Mesothelial cell of epicardium (in vitro differentiated cells): ENCODE measurements around the gene ASCC1. TPM values are rescaled to one million over a fixed set of nuclear protein-coding genes. Genes with fewer than 3 reads are reported as not detected.

Source experiments
- DNase-seq, 2 experiments: peaks; one replicate each; pipeline ENCODE4 v3.0.0; 2021; ENCODE audit warnings: low spot score in 2 of 2; ENCODE audit not compliant: unreplicated experiment in 2 of 2
- H3K27ac Mint-ChIP-seq: 2 replicates; pipeline ENCODE4 v1.8.0; 2021; ENCODE audit warnings: mixed read lengths
- H3K27me3 Mint-ChIP-seq: 2 replicates; pipeline ENCODE4 v1.8.0; 2021; ENCODE audit warnings: low read depth, mixed read lengths
- H3K36me3 Mint-ChIP-seq: 2 replicates; pipeline ENCODE4 v1.8.0; 2021; ENCODE audit warnings: mixed read lengths
- H3K4me1 Mint-ChIP-seq: 2 replicates; pipeline ENCODE4 v1.8.0; 2021; ENCODE audit warnings: mixed read lengths
- H3K4me3 Mint-ChIP-seq: 2 replicates; pipeline ENCODE4 v1.8.0; 2021; ENCODE audit warnings: mild to moderate bottlenecking, moderate library complexity, mixed read lengths
- H3K9me3 Mint-ChIP-seq: 2 replicates; pipeline ENCODE4 v1.8.0; 2021; ENCODE audit warnings: mixed read lengths
- CTCF ChIP-seq: fragments of 200-600 bp; sonication (generic); IDR thresholded peaks from one replicate; pipeline ENCODE4 v1.5.0; 2021; ENCODE audit warnings: antibody characterized with exemption; ENCODE audit not compliant: unreplicated experiment
- total RNA-seq: library from RNA; stranded (reverse); gene quantifications from 3 replicates; pipeline ENCODE4 v1.2.1, GENCODE V29; 2021

ASCC1 gene
- total RNA-seq, 1 donor from 2014 or later = 36.6 TPM

DNA sequence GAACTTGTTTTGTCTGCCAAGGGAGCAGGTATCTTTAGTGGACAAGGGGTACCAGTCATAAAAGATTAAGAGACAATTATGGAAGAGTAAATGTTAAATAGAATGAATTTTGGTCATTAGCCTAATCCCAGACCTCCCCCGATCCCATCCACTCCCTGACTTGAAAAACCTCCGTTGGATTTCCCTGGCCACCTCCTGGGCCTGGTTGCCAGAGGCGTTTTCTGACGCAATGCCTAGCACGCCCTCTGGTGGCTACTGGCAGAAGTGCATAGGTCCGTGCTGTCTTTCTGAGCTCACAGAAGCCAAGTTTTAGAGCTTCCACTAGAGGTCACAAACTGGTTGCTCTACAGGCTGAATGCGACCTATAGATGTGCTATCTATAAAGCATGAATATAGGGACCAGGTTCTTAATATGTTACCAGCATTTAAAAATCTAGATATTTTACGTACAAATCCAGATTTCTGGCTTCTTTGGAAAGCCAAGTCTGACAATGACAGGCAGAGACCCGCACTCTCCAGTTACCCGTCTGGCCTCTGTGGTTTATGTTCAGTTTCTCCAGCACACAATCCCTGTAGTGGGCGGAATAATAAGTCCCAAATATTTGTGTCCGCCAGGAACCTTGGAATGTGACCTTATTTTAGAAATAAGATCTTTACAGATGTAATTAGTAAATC is 167.5 kb downstream of the ASCC1 start:
- peak overlapping the region; percentile 52 for H3K27ac Mint-ChIP-seq
- no peak overlapping the region for H3K4me3 Mint-ChIP-seq
- H3K36me3 Mint-ChIP-seq = no peaks in the 10 kb centered on the region
- H3K27me3 Mint-ChIP-seq = no peaks in the 10 kb centered on the region
- H3K4me1 Mint-ChIP-seq = peaks cover 36% of the 10 kb centered on the region
- H3K9me3 Mint-ChIP-seq = peaks cover 11% of the 10 kb centered on the region
- DNase-seq = peak; percentile 80 to 90
- peak; percentile 98 for TF ChIP-seq CTCF

Other genes with a start within 250 kb of the ASCC1 start
- gene SPOCK2, start 127.7 kb downstream of the ASCC1 start, total RNA-seq = 26.7 to 32.4 TPM (median 28.5 TPM) in 3 replicates
- 74.3 to 80.5 TPM (median 78.7 TPM) in 3 replicates for gene ANAPC16, start 264 bp downstream of the ASCC1 start, total RNA-seq
- 61.6 to 62.5 TPM (median 61.9 TPM) in 3 replicates for gene DDIT4, start 57.6 kb upstream of the ASCC1 start, total RNA-seq
- 31.4 to 35.3 TPM (median 32.1 TPM) in 3 replicates for gene DNAJB12, start 138.6 kb upstream of the ASCC1 start, total RNA-seq